Natural killer cell treated with Interleukin-12 subunit alpha and Interleukin-12 subunit beta and Interleukin-15 and Interleukin-18, amount 100 ng/mL, for 72 hours (primary cell): ENCODE results near the gene CHN1. TPM values are rescaled to one million over a fixed set of nuclear protein-coding genes. Genes with fewer than 3 reads are reported as not detected.

Experiments
- ATAC-seq, 2 donors: fragments of 150-1000 bp; cut with Tn5 transposase in 1 of 2; sonication (Bioruptor Pico), chemical (Tn5 transposase) in 1 of 2; 2 replicates each; pipeline ENCODE4 v1.10.0; 2021
- DNase-seq: peaks from one replicate; pipeline ENCODE4 v3.0.0; 2022; ENCODE audit warnings: low spot score
- H3K27ac Mint-ChIP-seq, 2 donors: 1 replicate in 1 of 2; 2 replicates in 1 of 2; pipeline ENCODE4 v1.8.0; 2022; ENCODE audit warnings: mixed read lengths in 2 of 2, mild to moderate bottlenecking in 1 of 2, moderate library complexity in 1 of 2
- H3K27me3 Mint-ChIP-seq, 2 donors: 1 replicate in 1 of 2; 2 replicates in 1 of 2; pipeline ENCODE4 v1.8.0; 2022; ENCODE audit warnings: mixed read lengths in 2 of 2
- H3K36me3 Mint-ChIP-seq: one replicate; pipeline ENCODE4 v1.8.0; 2022; ENCODE audit warnings: mixed read lengths
- H3K4me1 Mint-ChIP-seq, 2 donors: 1 replicate in 1 of 2; 2 replicates in 1 of 2; pipeline ENCODE4 v1.8.0; 2022; ENCODE audit warnings: low read depth in 2 of 2, mixed read lengths in 2 of 2, mild to moderate bottlenecking in 1 of 2
- H3K4me3 Mint-ChIP-seq: one replicate; pipeline ENCODE4 v1.8.0; 2022; ENCODE audit warnings: mixed read lengths
- H3K9me3 Mint-ChIP-seq: 2 replicates; pipeline ENCODE4 v1.8.0; 2022; ENCODE audit warnings: mixed read lengths
- total RNA-seq, 2 donors: library from RNA; stranded (reverse); gene quantifications; one replicate each; pipeline ENCODE4 v1.2.3, GENCODE V29; 2022

Gene CHN1
- total RNA-seq, 2 donors from 2014 or later, result 1.8 to 4.1 TPM

GRCh38 chr2:174842496-174842895 lies 162.7 kb downstream of the CHN1 start:
- no peaks in the 10 kb centered on the region for H3K36me3 Mint-ChIP-seq
- H3K4me1 Mint-ChIP-seq, result peaks cover 0 to 5% of the 10 kb centered on the region in 2 donors
- DNase-seq (no peak), ATAC-seq (no peak)
- H3K9me3 Mint-ChIP-seq, result no peaks in the 10 kb centered on the region
- peaks cover 7% of the 10 kb centered on the region in 2 donors for H3K27me3 Mint-ChIP-seq
- H3K4me3 Mint-ChIP-seq, result no peak overlapping the region
- H3K27ac Mint-ChIP-seq, result no peak overlapping the region

GRCh38 chr2:174841936-174842335 lies 163.2 kb downstream of the CHN1 start:
- no peak overlapping the region for H3K4me3 Mint-ChIP-seq
- H3K4me1 Mint-ChIP-seq, result peaks cover 0 to 5% of the 10 kb centered on the region in 2 donors
- ATAC-seq, result no peak
- no peak for DNase-seq
- H3K27ac Mint-ChIP-seq, result no peak overlapping the region
- peaks cover 7% of the 10 kb centered on the region in 2 donors for H3K27me3 Mint-ChIP-seq
- H3K9me3 Mint-ChIP-seq, result no peaks in the 10 kb centered on the region
- H3K36me3 Mint-ChIP-seq, result no peaks in the 10 kb centered on the region

GRCh38 chr2:174841350-174841749 lies 163.8 kb downstream of the CHN1 start:
- DNase-seq (no peak), ATAC-seq (no peak)
- no peaks in the 10 kb centered on the region for H3K36me3 Mint-ChIP-seq
- no peaks in the 10 kb centered on the region for H3K9me3 Mint-ChIP-seq
- H3K4me3 Mint-ChIP-seq, result no peak overlapping the region
- peaks cover 5 to 6% of the 10 kb centered on the region in 2 donors for H3K27me3 Mint-ChIP-seq
- no peak overlapping the region for H3K27ac Mint-ChIP-seq
- peaks cover 0 to 4% of the 10 kb centered on the region in 2 donors for H3K4me1 Mint-ChIP-seq

GRCh38 chr2:174840436-174840835 lies 164.7 kb downstream of the CHN1 start:
- Mint-ChIP-seq H3K27ac (no peak overlapping the region), H3K4me3 (no peak overlapping the region), H3K27me3 (peaks cover 0 to 4% of the 10 kb centered on the region in 2 donors), H3K4me1 (peaks cover 3 to 6% of the 10 kb centered on the region in 2 donors), H3K36me3 (peaks cover 3% of the 10 kb centered on the region), H3K9me3 (peaks cover 3% of the 10 kb centered on the region)
- no peak for DNase-seq
- ATAC-seq, result no peak

GRCh38 chr2:174839662-174840061 lies 165.5 kb downstream of the CHN1 start:
- H3K4me3 Mint-ChIP-seq, result no peak overlapping the region
- DNase-seq (no peak), ATAC-seq (no peak)
- peaks cover 5 to 9% of the 10 kb centered on the region in 2 donors for H3K4me1 Mint-ChIP-seq
- H3K27ac Mint-ChIP-seq, result no peak overlapping the region
- H3K27me3 Mint-ChIP-seq, result peaks cover 0 to 5% of the 10 kb centered on the region in 2 donors
- peaks cover 4% of the 10 kb centered on the region for H3K9me3 Mint-ChIP-seq
- peaks cover 6% of the 10 kb centered on the region for H3K36me3 Mint-ChIP-seq

GRCh38 chr2:174836995-174837390 lies 168.2 kb downstream of the CHN1 start:
- no peak for DNase-seq
- Mint-ChIP-seq H3K36me3 (peaks cover 18% of the 10 kb centered on the region), H3K9me3 (peaks cover 11% of the 10 kb centered on the region), H3K27me3 (peaks cover 0 to 3% of the 10 kb centered on the region in 2 donors), H3K4me1 (peaks cover 14 to 21% of the 10 kb centered on the region in 2 donors), H3K4me3 (no peak overlapping the region), H3K27ac (no peak overlapping the region)
- no peak for ATAC-seq

GRCh38 chr2:174836377-174836994 lies 168.7 kb downstream of the CHN1 start:
- Mint-ChIP-seq H3K9me3 (peaks cover 11% of the 10 kb centered on the region), H3K4me1 (peaks cover 14 to 21% of the 10 kb centered on the region in 2 donors), H3K36me3 (peaks cover 18% of the 10 kb centered on the region), H3K27me3 (peaks cover 0 to 3% of the 10 kb centered on the region in 2 donors), H3K27ac (peak overlapping the region in 1 of 2 donors; percentile 48), H3K4me3 (no peak overlapping the region)
- DNase-seq (no peak), ATAC-seq (no peak)

GRCh38 chr2:174835797-174836255 lies 169.4 kb downstream of the CHN1 start:
- Mint-ChIP-seq H3K27me3 (peaks cover 0 to 3% of the 10 kb centered on the region in 2 donors), H3K36me3 (peaks cover 18% of the 10 kb centered on the region), H3K4me1 (peaks cover 14 to 21% of the 10 kb centered on the region in 2 donors), H3K9me3 (peaks cover 11% of the 10 kb centered on the region), H3K27ac (peak overlapping the region; percentile 10 to 48), H3K4me3 (peak overlapping the region; percentile 64)
- no peak for DNase-seq
- ATAC-seq, result peak; percentile 64 to 80

GRCh38 chr2:174833737-174834136 lies 171.4 kb downstream of the CHN1 start:
- no peak for ATAC-seq
- peaks cover 18% of the 10 kb centered on the region for H3K36me3 Mint-ChIP-seq
- DNase-seq, result no peak
- peaks cover 11% of the 10 kb centered on the region for H3K9me3 Mint-ChIP-seq
- H3K4me1 Mint-ChIP-seq, result peaks cover 14 to 21% of the 10 kb centered on the region in 2 donors
- peak overlapping the region; percentile 19 for H3K4me3 Mint-ChIP-seq
- peak overlapping the region in 1 of 2 donors; percentile 14 for H3K27ac Mint-ChIP-seq
- H3K27me3 Mint-ChIP-seq, result peaks cover 0 to 10% of the 10 kb centered on the region in 2 donors

GRCh38 chr2:174830561-174830960 lies 174.6 kb downstream of the CHN1 start:
- Mint-ChIP-seq H3K4me3 (no peak overlapping the region), H3K4me1 (peaks cover 12 to 16% of the 10 kb centered on the region in 2 donors), H3K27me3 (peaks cover 0 to 17% of the 10 kb centered on the region in 2 donors), H3K27ac (no peak overlapping the region), H3K9me3 (peaks cover 9% of the 10 kb centered on the region), H3K36me3 (peaks cover 15% of the 10 kb centered on the region)
- DNase-seq (no peak), ATAC-seq (no peak)

GRCh38 chr2:174829550-174829949 lies 175.6 kb downstream of the CHN1 start:
- Mint-ChIP-seq H3K27me3 (peaks cover 0 to 14% of the 10 kb centered on the region in 2 donors), H3K4me1 (peaks cover 9 to 12% of the 10 kb centered on the region in 2 donors), H3K4me3 (no peak overlapping the region), H3K9me3 (peaks cover 7% of the 10 kb centered on the region), H3K27ac (no peak overlapping the region), H3K36me3 (peaks cover 12% of the 10 kb centered on the region)
- DNase-seq (no peak), ATAC-seq (no peak)

GRCh38 chr2:174827371-174828369 lies 177.5 kb downstream of the CHN1 start:
- no peak overlapping the region for H3K4me3 Mint-ChIP-seq
- no peaks in the 10 kb centered on the region for H3K9me3 Mint-ChIP-seq
- H3K27me3 Mint-ChIP-seq, result peaks cover 0 to 14% of the 10 kb centered on the region in 2 donors
- H3K27ac Mint-ChIP-seq, result no peak overlapping the region
- no peaks in the 10 kb centered on the region for H3K36me3 Mint-ChIP-seq
- H3K4me1 Mint-ChIP-seq, result no peaks in the 10 kb centered on the region
- DNase-seq (no peak), ATAC-seq (no peak)

- H3K4me3 Mint-ChIP-seq, result no peak overlapping the region
- H3K36me3 Mint-ChIP-seq, result no peaks in the 10 kb centered on the region
- no peak for ATAC-seq
- DNase-seq, result no peak
- H3K27ac Mint-ChIP-seq, result no peak overlapping the region
- no peaks in the 10 kb centered on the region for H3K4me1 Mint-ChIP-seq
- no peaks in the 10 kb centered on the region for H3K9me3 Mint-ChIP-seq
- H3K27me3 Mint-ChIP-seq, result peaks cover 0 to 20% of the 10 kb centered on the region in 2 donors
These were observed 179.1 kb downstream of the CHN1 start for GRCh38 chr2:174826051-174826450.

- no peak overlapping the region for H3K4me3 Mint-ChIP-seq
- H3K27me3 Mint-ChIP-seq, result peaks cover 0 to 13% of the 10 kb centered on the region in 2 donors
- ATAC-seq (no peak), DNase-seq (no peak)
- no peaks in the 10 kb centered on the region for H3K36me3 Mint-ChIP-seq
- no peaks in the 10 kb centered on the region for H3K9me3 Mint-ChIP-seq
- H3K4me1 Mint-ChIP-seq, result no peaks in the 10 kb centered on the region
- H3K27ac Mint-ChIP-seq, result no peak overlapping the region
These were observed 181.1 kb downstream of the CHN1 start for GRCh38 chr2:174824068-174824467.
